GM12874 (cell line): ENCODE measurements around the gene GLIS1.

Experiments
- CTCF ChIP-seq: IDR thresholded peaks from 2 replicates; pipeline ENCODE4 v1.5.1; 2011; ENCODE audit warnings: low read depth, mild to moderate bottlenecking, control low read depth, low read length, moderate library complexity; ENCODE audit not compliant: insufficient read depth

Gene GLIS1

GRCh38 chr1:53643041-53643880, 95.7 kb downstream of the GLIS1 start:
- TF ChIP-seq CTCF = no peak

- no peak for TF ChIP-seq CTCF
Measured at GRCh38 chr1:53642607-53643006, 96.4 kb downstream of the GLIS1 start.

GRCh38 chr1:53642215-53642555, 96.8 kb downstream of the GLIS1 start:
- no peak for TF ChIP-seq CTCF

- no peak for TF ChIP-seq CTCF
Measured at GRCh38 chr1:53641481-53642214, 97.3 kb downstream of the GLIS1 start.

- no peak for TF ChIP-seq CTCF
Measured at GRCh38 chr1:53640701-53641075, 98.3 kb downstream of the GLIS1 start.

- TF ChIP-seq CTCF = no peak
Measured at GRCh38 chr1:53639996-53640700, 98.8 kb downstream of the GLIS1 start.

GRCh38 chr1:53639251-53639763, 99.7 kb downstream of the GLIS1 start:
- no peak for TF ChIP-seq CTCF
